HepG2 (cell line): ENCODE results near the gene VSIR. TPM values are rescaled to one million over a fixed set of nuclear protein-coding genes. Genes with fewer than 3 reads are reported as not detected.

ENCODE experiments used
- ATAC-seq: fragments of 200-7000 bp; cut with Tn5 transposase; 3 replicates; pipeline ENCODE4 v1.9.1; 2020; ENCODE audit warnings: mild to moderate bottlenecking, moderate library complexity
- BruUV-seq: library from RNA; stranded (reverse); fragments of 400-500 nt; replicated peaks from 2 replicates; lab custom pipeline; 2021; lab: Mats Ljungman, UMichigan
- CTCF ChIA-PET: fragments of 300-600 bp; formaldehyde crosslinking; extraction: SDS; loops from one replicate; lab custom pipeline; 2021; ENCODE audit warnings: low total read pairs, inconsistent platforms, low intra/inter-chr PET ratio; lab: Yijun Ruan, JAX
- POLR2A ChIA-PET: fragments of 350-600 bp; sonication (Branson Sonifier 250); formaldehyde crosslinking; loops from one replicate; lab custom pipeline; 2020; ENCODE audit warnings: antibody characterized with exemption, inconsistent platforms; lab: Yijun Ruan, JAX
- DNase-seq: peaks from one replicate; pipeline ENCODE4 v3.0.0-alpha.2; 2015; ENCODE audit warnings: low spot score
- FAIRE-seq: peaks from 3 replicates; lab custom pipeline; 2011; peaks lifted over from hg19 to GRCh38; lab: Jason Lieb, UNC
- H2AFZ ChIP-seq: one replicate; pipeline ENCODE4 v1.6.1; 2011; ENCODE audit warnings: low read length, inconsistent platforms
- H3K27ac ChIP-seq: fragments of 300-600 bp; 3 replicates; pipeline ENCODE4 v1.8.0; 2011; ENCODE audit warnings: mixed run types, mild to moderate bottlenecking, mixed read lengths, low read length, inconsistent platforms; ENCODE audit not compliant: insufficient read depth; ENCODE audit errors: extremely low read length
- H3K27me3 ChIP-seq, 2 experiments: fragments of 200-600 bp in 1 of 2; 2 replicates in 1 of 2; 3 replicates in 1 of 2; pipeline versions ENCODE4 v1.6.0 to v1.8.0; 2011; ENCODE audit warnings: low read length in 2 of 2, mild to moderate bottlenecking in 2 of 2, moderate library complexity in 2 of 2, inconsistent platforms in 1 of 2; ENCODE audit not compliant: insufficient read depth in 2 of 2, control insufficient read depth in 1 of 2
- H3K36me3 ChIP-seq, 2 experiments: fragments of 200-600 bp in 1 of 2; replicated peaks in 1 of 2; 2 replicates in 1 of 2; 3 replicates in 1 of 2; pipeline versions ENCODE4 v1.5.1 to v1.8.0; 2011; ENCODE audit warnings: low read length in 2 of 2, inconsistent platforms in 1 of 2; ENCODE audit not compliant: insufficient read depth in 2 of 2, control insufficient read depth in 1 of 2
- H3K4me1 ChIP-seq: 2 replicates; pipeline ENCODE4 v1.5.1; 2012; ENCODE audit warnings: low read length, inconsistent platforms; ENCODE audit not compliant: insufficient read depth
- H3K4me2 ChIP-seq: 2 replicates; pipeline ENCODE4 v1.6.0; 2011; ENCODE audit warnings: low read depth, low read length, inconsistent platforms
- H3K4me3 ChIP-seq, 3 experiments: fragments of 200-600 bp in 1 of 3; sonication (generic), shearing (Covaris generic) in 1 of 3; replicated peaks in 1 of 3; 2 replicates each; pipeline ENCODE4 v1.5.1; 2011 to 2016; ENCODE audit warnings: low read length in 3 of 3, inconsistent platforms in 2 of 3, low read depth in 2 of 3, mild to moderate bottlenecking in 2 of 3, control low read depth in 1 of 3, mixed read lengths in 1 of 3; ENCODE audit not compliant: insufficient read depth in 1 of 3
- H3K79me2 ChIP-seq: one replicate; pipeline ENCODE4 v1.6.1; 2011; ENCODE audit warnings: low read length, inconsistent platforms; ENCODE audit not compliant: insufficient read depth
- H3K9ac ChIP-seq: 2 replicates; pipeline ENCODE4 v1.6.0; 2011; ENCODE audit warnings: mild to moderate bottlenecking, low read depth, low read length, inconsistent platforms; ENCODE audit not compliant: insufficient read depth
- H3K9me3 ChIP-seq: 2 replicates; pipeline ENCODE4 v1.5.1; 2012; ENCODE audit warnings: mild to moderate bottlenecking, low read length
- H4K20me1 ChIP-seq: 2 replicates; pipeline ENCODE4 v1.6.0; 2011; ENCODE audit warnings: inconsistent platforms, mild to moderate bottlenecking, low read length, moderate library complexity; ENCODE audit not compliant: insufficient read depth
- MAFK ChIP-seq, 2 experiments: IDR thresholded peaks in 1 of 2; conservative IDR thresholded peaks in 1 of 2; 2 replicates each; pipeline ENCODE4 v1.6.1; 2011; ENCODE audit warnings: improper control_type of control experiment in 2 of 2, low read length in 2 of 2
- PAX8 ChIP-seq: sonication (generic); formaldehyde crosslinking; IDR thresholded peaks from 2 replicates; pipeline ENCODE4 v1.8.0; 2022; ENCODE audit warnings: mild to moderate bottlenecking, missing genetic modification reagents, borderline replicate concordance
- RBAK ChIP-seq: sonication (generic); formaldehyde crosslinking; IDR thresholded peaks from 2 replicates; pipeline ENCODE4 v1.5.1; 2020; ENCODE audit warnings: mild to moderate bottlenecking, missing genetic modification reagents
- RORA ChIP-seq: sonication (generic); formaldehyde crosslinking; IDR thresholded peaks from 2 replicates; pipeline ENCODE4 v1.5.0; 2020; ENCODE audit warnings: mild to moderate bottlenecking, missing genetic modification reagents, moderate library complexity
- TFDP2 ChIP-seq: sonication (generic); formaldehyde crosslinking; IDR thresholded peaks from 2 replicates; pipeline ENCODE4 v1.4.0; 2020; ENCODE audit warnings: missing genetic modification reagents
- ZNF33B ChIP-seq: sonication (generic); formaldehyde crosslinking; IDR thresholded peaks from 2 replicates; pipeline ENCODE4 v1.5.1; 2020; ENCODE audit warnings: mild to moderate bottlenecking, missing genetic modification reagents
- WGBS: methylation state at CpG from one replicate; pipeline ENCODE4 v1.1.6; 2017; ENCODE audit warnings: low lambda C conversion rate; 5-methylcytosine and 5-hydroxymethylcytosine counted together
- in situ Hi-C: cut with HindIII; loops from 2 replicates; pipeline ENCODE4 v1.10.0; 2017; ENCODE audit warnings: low pct_unique_long_range_greater_than_20kb; ENCODE audit not compliant: extremely low pct_ligation_motif_present
- intact Hi-C: fragments of 100-400 bp; cut with micrococcal nuclease; formaldehyde crosslinking; loops from one replicate; pipeline ENCODE4 v1.10.0; 2022; ENCODE audit not compliant: unreplicated experiment
- polyA plus RNA-seq, 8 experiments: library from polyadenylated mRNA; depleted of rRNA in 3 of 8; stranded (reverse) in 7 of 8; unstranded in 1 of 8; fragments of >200 nt; fragmentation: Illumina TruSeq in 4 of 8; extraction: Trizol in 4 of 8; gene quantifications; 2 replicates each; pipeline versions ENCODE4 v1.2.1 to v1.2.3, GENCODE V29; 2011 to 2016; ENCODE audit warnings: low read depth in 4 of 8, missing spikeins in 1 of 8, mixed read lengths in 1 of 8; ENCODE audit not compliant: insufficient read depth in 1 of 8
- total RNA-seq, 5 experiments: library from RNA; depleted of rRNA; stranded (reverse); fragments of >200 nt; fragmentation: Illumina TruSeq; extraction: Trizol; gene quantifications; 2 replicates each; pipeline ENCODE4 v1.2.3, GENCODE V29; 2016; ENCODE audit warnings: low read depth in 1 of 5

The VSIR gene
- total and polyA plus RNA-seq, 2 of the 13 experiments (the other 11 are each of a cell fraction or from before 2014, with no cell fraction given) = 0.44 to 3.2 TPM

DNA sequence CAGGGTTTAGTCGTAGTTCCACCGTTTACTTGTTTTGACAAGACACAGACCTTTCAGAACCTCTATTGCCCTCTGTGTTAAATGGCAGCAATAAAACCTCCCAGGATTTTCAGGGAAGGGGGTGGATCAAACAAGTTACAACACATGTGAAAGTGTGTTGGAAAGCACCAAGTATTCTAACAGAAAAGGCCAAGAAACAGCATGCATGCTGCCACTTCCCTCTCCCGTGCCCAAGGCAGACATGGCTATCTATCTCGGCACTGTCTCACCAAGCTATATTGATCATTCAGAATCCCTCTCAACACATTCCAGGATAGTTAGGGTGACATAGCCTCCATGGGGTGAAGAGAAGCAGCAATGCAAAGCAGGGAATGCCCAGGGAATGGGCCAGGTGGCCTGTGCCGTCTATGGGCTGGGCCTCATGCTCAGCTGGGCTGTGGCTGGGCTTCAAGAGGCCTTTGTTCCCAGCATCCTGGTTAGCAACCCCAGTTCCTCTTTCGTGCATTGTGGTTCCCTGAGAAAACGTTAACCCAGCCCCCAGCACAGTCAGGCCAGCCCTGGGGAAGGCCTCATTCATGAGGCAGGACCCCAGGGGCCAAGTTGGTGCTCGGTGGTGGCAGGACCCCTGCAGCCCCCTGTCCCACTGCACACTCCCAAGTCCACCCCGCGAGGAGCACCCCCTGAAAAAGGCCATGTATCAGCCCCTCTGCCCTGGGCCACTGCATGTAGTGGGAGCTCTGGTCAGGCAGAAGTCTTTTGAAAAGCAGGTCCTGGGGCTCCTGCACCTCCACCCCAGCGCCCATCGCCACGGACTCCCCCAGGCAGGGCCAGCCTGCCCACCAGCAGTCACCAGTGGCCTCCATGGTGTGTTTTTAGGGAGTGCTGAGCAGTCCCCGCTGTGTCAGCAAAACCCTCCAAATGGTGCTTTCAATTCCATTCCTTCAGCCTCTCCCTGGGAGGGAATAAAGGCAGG lies 25.5 kb downstream of the VSIR start:
- in situ Hi-C loops = no loop called here
- no TSS peak for BruUV-seq
- H2AFZ ChIP-seq = no peak overlapping the region
- intact Hi-C loops = no loop called here
- ChIA-PET CTCF (no interaction called here), POLR2A (no interaction called here)
- no peak overlapping the region for H3K4me2 ChIP-seq
- WGBS = 11% methylated on average over 6 of the region's 14 CpGs
- no peak overlapping the region for H3K27ac ChIP-seq
- no peaks in the 10 kb centered on the region for H3K36me3 ChIP-seq
- no peak for DNase-seq
- H3K27me3 ChIP-seq = peaks cover 1 to 15% of the 10 kb centered on the region in 2 experiments; a peak in 3 of 5 replicates
- H4K20me1 ChIP-seq = no peaks in the 10 kb centered on the region
- H3K9ac ChIP-seq = no peak overlapping the region
- H3K79me2 ChIP-seq = no peaks in the 10 kb centered on the region
- no peak overlapping the region for H3K4me3 ChIP-seq
- no peaks in the 10 kb centered on the region for H3K9me3 ChIP-seq
- FAIRE-seq = no peak
- TF ChIP-seq ZNF33B (CRISPR knock-in tag) = no peak
- TF ChIP-seq MAFK (conservative IDR thresholded peaks at IDR 0.05 in 1 of 2, IDR thresholded peaks at IDR 0.05 in 1 of 2; ENCODE audit: low read length in 2 of 2) = peak in 1 of 2 experiments; percentile 61; a peak in 2 of 4 replicates
- H3K4me1 ChIP-seq = peaks cover 27% of the 10 kb centered on the region
- ATAC-seq = no peak; the same call in 1 of the 3 replicates

DNA sequence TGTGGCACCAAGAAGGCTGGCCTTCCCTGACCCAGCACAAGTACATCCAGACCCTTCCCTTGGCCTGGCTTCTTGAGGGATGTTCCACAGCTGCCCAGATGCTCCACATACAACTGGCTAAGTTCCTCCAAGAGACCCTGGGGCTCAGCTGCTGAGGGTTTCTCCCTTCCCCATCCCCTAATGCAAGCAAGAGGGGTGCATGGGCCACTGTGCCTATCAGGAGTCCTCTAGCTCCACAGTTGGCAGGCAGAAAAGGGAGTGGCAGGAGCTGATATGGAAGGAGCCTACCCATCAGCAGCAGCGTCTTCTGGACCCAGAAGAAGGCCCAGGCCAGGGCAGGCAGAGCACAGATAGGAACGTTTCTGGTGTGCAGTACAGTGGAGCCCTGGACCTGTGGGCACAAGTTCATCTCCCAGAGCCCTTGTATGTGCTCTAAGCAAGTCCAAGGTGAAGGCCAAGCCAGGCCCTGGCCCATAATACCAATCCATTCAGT lies 26.2 kb downstream of the VSIR start:
- in situ Hi-C loops (no loop called here), intact Hi-C loops (no loop called here)
- CTCF ChIA-PET = no interaction called here
- H4K20me1 ChIP-seq = no peaks in the 10 kb centered on the region
- FAIRE-seq (no peak), ATAC-seq (peak; percentile 8; the same call in 1 of the 3 replicates), DNase-seq (no peak)
- H3K36me3 ChIP-seq = no peaks in the 10 kb centered on the region
- H3K27me3 ChIP-seq = peaks cover under 1 to 12% of the 10 kb centered on the region in 2 experiments; a peak in 3 of 5 replicates
- POLR2A ChIA-PET = no interaction called here
- H3K9ac ChIP-seq = no peak overlapping the region
- peaks cover 20% of the 10 kb centered on the region for H3K4me1 ChIP-seq
- H3K4me2 ChIP-seq = no peak overlapping the region
- no peak overlapping the region for H3K27ac ChIP-seq
- TF ChIP-seq TFDP2 (CRISPR knock-in tag) (no peak), RBAK (CRISPR knock-in tag) (no peak), RORA (CRISPR knock-in tag) (no peak), PAX8 (CRISPR knock-in tag) (no peak)
- H3K4me3 ChIP-seq = no peak overlapping the region
- H2AFZ ChIP-seq = no peak overlapping the region
- H3K79me2 ChIP-seq = no peaks in the 10 kb centered on the region
- WGBS = no CpG with 5 or more reads among the region's 2 CpGs
- no TSS peak for BruUV-seq
- no peaks in the 10 kb centered on the region for H3K9me3 ChIP-seq
